ENCODE data around the gene MAGEB17.

- TF ChIP-seq POLR2A (IDR thresholded peaks at IDR 0.05; ENCODE audit: extremely low read depth, insufficient read length), result no peak
- TF ChIP-seq CTCF (IDR thresholded peaks at IDR 0.05; ENCODE audit: low read depth, low read length), result no peak
- TF ChIP-seq MAX (IDR thresholded peaks at IDR 0.05; ENCODE audit: low read depth, low read length), result no peak
Measured at GRCh38 chrX:16187024-16187760, 19.9 kb downstream of the MAGEB17 start.

Data from NB4 (cell line).